HG02970 (cell line): ENCODE measurements around the gene DLG2.
"Not testable (repeated sequence)": the region's sequence is repeated elsewhere in the genome, so short reads cannot be mapped to it uniquely, and the experiment has no call there.

Source experiments
- ATAC-seq: cut with Tn5 transposase; IDR thresholded peaks from one replicate; pipeline ENCODE4 v1.9.1; 2021; ENCODE audit warnings: mild to moderate bottlenecking, moderate library complexity, moderate number of reproducible peaks; ENCODE audit not compliant: unreplicated experiment, low FRiP score

Gene DLG2

DNA sequence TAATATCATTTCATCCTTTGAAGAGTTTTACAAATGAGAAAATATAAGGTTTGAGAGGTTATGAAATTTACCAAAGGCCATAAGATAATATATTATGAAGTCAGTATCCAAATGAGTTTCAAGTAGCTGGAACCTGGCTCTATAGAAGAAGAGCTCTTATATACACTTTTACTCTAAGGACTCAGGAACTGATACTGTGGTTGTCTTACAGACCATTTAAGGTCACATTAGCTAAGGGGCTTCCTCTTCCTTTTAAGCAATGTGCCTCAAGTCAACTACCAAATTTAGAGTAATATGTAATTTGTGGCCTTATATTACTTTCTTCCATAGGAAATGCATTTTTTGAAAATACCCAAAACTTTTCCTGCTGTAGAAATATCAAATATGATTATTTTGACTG is 369.3 kb downstream of the DLG2 start:
- ATAC-seq = no peak

- no peak for ATAC-seq
Observed at GRCh38 chr11:85256433-85256832, 370.7 kb downstream of the DLG2 start.

DNA sequence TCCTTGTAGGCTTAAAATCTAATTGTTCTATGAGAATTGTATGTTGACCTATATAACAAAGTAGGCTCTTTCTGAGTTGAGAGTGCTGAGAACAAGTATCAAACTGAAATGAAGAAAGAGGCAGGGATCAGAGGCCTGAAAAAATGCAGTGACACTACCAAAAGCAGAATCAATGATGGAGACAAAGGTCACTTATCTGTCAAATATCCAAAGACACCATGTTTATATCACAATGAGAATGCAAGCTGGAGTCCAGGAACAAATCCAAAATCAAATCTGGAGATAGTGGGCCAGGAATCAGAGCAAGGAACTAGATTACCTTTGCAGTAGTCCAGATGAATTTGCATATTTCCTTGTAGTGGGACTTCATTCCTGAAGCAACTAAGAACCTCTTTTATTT is 377.7 kb downstream of the DLG2 start:
- no peak for ATAC-seq

DNA sequence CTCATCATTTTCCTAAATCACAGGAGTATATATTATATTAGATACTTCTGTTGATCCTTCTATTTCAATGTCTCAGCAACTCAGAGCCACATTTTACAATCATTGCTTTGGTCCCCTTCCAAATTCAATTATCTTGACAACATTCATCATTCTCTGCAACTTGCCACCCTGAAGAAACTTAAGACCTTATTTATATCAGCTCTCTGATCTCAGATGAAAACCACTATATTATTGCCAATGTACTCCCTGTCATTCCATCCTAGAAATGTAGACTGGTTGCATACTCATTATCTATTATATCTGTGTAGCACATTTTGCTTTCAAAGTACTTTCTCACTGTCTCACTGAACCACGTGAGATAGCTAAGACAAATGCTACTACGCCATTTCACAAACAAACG is 379.3 kb downstream of the DLG2 start:
- ATAC-seq = no peak

GRCh38 chr11:85238906-85239305 is 388.2 kb downstream of the DLG2 start:
- ATAC-seq = no peak

- ATAC-seq = not testable (repeated sequence)
Observed at GRCh38 chr11:85238038-85238437, 389.1 kb downstream of the DLG2 start.

DNA sequence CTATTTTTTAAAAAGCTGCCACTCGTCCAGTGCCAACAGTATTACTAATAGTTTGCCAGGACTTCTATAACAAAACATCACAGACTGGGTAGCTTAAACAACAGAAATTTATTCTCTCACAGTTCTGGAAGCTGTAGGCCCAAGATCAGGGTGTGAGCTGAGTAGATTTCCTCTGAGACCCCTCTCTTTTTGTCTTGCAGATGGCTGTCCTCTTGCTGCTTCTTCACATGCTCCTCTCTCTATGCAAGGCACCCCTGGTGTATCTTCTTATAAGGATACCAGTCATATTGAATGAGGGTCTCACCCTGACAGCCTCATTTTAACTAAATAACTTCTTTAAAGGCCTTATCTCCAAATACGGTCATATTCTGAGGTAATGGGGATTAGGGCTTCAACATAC is 390.9 kb downstream of the DLG2 start:
- no peak for ATAC-seq

DNA sequence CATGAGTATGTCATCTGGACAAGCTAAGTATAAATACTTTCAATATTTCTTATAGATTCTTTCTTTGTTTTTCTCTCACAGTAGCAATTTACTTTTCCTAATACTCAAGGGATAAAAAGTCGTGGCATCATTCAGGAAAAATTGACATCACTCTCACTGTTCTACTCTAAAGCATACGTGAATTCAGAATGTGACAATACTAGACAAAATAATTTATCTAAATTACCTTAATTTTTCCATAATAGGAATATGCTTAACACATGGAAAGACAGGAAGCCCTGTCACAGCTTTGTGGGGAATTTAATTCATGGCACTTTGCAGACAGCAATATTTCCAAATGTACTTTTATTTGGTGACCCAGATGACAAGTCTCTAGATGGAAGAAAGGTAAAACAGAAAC is 394.6 kb downstream of the DLG2 start:
- ATAC-seq = no peak

DNA sequence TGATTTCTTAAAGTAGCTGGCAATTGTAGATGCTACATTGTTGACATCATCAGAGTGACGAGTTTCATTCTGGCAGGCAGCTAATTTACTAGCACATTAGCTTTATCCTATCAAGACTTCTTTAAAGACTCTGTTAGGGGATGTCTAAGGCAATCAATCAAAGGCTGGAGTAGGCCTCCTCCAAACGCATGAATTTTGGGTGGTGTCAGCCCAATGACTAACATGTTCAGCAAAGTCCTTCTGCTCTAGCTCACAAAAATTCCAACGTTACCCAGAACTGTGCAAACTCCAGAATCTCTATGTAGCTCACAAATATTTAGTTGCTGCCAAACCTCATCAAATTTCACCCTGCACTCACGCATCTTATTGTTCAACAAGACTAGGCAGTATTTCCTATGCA is 395.6 kb downstream of the DLG2 start:
- no peak for ATAC-seq

- ATAC-seq = not testable (repeated sequence)
Observed at GRCh38 chr11:85229723-85230122, 397.4 kb downstream of the DLG2 start.

DNA sequence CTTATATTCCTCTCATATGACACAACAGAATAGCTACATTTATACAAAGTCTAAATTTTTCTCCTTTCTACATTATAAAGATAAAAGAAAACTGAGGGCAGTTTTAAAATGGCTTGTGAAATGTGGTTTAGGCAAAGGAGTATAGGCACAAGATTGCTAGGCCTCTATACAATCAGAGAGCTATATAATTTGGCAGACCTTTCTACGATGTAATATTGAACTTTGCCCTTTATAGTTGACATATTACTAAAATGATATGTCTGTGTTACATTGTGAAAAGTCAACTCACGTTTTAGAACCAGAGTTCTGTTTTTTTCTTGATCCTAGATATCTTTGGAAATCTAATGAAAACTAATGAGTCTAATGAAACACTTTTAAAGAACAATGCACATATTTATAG is 430.2 kb downstream of the DLG2 start:
- no peak for ATAC-seq

- no peak for ATAC-seq
Observed at GRCh38 chr11:85195934-85196333, 431.2 kb downstream of the DLG2 start.

DNA sequence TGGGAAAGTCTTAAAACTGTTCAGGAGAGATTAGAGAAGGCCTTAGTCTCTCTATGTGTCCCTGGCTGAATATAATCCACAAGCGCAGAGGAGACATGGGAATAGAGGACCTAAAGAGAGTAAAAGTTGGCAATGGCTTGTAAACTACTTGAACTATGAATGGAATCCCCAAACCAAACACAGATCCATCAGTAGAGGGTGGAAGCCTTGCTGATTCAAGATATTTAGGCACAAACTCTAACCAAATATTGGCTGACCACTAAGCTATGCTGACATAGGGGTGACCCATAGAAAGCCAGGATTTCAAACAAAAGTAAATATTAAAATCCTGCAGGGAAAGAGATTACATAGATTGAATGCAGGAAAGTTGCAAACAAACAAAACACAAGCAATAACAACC is 439.2 kb downstream of the DLG2 start:
- ATAC-seq = no peak

DNA sequence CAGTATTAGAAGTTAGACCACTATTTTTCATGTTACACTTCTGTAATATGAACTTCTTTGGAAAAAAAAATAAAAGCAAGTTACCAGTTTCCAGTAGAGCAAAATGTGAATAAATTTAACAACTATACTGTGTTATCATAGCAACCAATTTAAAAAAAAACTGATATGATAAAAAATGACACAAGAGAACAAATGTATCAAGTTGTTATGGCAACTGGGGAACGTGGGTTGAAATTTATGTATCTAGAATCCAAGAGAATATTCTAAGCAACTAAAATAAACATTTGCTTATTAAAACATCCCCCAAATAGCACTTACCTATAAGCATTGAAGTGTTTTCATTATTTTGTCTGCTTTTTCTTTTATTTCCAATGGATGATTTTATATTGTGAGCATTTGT is 442.4 kb downstream of the DLG2 start:
- ATAC-seq = no peak

- peak; percentile 85 for ATAC-seq
Observed at GRCh38 chr11:85182441-85183387, 444.4 kb downstream of the DLG2 start.

- no peak for ATAC-seq
Observed at GRCh38 chr11:85180528-85180927, 446.6 kb downstream of the DLG2 start.

- ATAC-seq = no peak
Observed at GRCh38 chr11:85171648-85172257, 455.4 kb downstream of the DLG2 start.

- no peak for ATAC-seq
Observed at GRCh38 chr11:85170184-85170583, 457.0 kb downstream of the DLG2 start.

DNA sequence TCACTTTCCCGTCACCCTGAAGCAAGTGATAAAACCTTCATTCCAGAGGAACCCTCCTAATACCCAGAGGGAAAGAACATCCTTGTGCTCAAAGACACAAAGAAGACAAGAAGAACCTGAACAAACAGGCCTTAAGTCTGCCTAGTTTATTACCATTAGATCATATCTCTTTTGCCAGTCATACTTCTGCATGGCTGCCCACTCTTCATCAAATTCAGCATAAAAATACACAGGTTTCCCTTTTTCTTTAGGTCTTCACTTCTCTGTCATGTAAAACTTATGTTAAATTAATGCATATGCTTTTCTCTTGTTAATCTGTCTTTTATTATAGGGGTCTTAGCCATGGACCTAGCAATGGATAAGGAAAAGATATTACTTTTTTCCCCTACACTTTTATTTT is 459.7 kb downstream of the DLG2 start:
- ATAC-seq = no peak

GRCh38 chr11:85167038-85167437 is 460.1 kb downstream of the DLG2 start:
- ATAC-seq = no peak

DNA sequence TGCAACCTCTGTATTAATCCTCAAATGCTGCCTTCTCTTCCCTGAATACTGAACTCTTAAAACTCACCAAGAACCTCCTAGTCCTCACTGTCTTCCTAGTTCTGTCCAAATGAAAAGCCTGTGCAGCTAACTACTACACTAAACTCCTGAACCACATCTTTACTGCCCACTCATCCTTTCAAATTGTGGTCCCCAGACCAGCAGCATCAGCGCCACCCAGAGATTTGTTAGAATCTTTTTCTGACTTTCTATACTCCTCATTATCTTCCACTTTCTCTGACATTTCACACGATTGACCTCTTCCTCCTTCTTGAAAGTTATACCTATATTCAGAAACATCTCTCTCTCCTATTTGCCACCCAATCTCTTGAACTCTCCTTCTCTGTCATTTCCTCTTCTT is 461.3 kb downstream of the DLG2 start:
- no peak for ATAC-seq

DNA sequence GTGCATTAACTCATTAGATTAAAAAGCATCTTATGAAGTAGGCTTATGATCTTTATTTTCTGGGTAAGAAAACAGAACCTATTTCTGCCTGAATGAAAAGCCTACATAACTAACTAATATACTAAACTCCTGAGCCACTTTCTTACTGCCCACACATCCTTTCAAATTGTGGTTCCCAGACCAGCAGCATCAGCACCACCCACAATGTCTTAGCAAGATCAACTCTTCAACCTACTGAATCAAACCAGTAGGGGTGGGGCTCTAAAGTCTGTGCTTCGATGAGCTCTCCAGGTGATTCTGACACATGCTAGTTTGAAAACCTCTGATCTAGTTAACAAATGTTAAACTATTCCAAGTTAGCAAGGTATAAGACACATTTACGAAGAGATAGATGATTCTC is 462.4 kb downstream of the DLG2 start:
- ATAC-seq = no peak
